HG02678 (cell line): ENCODE data around the gene CILP2.

Experiments used
- ATAC-seq: cut with Tn5 transposase; IDR thresholded peaks from one replicate; pipeline ENCODE4 v1.9.1; 2021; ENCODE audit warnings: mild to moderate bottlenecking, moderate library complexity; ENCODE audit not compliant: unreplicated experiment

The CILP2 gene

DNA sequence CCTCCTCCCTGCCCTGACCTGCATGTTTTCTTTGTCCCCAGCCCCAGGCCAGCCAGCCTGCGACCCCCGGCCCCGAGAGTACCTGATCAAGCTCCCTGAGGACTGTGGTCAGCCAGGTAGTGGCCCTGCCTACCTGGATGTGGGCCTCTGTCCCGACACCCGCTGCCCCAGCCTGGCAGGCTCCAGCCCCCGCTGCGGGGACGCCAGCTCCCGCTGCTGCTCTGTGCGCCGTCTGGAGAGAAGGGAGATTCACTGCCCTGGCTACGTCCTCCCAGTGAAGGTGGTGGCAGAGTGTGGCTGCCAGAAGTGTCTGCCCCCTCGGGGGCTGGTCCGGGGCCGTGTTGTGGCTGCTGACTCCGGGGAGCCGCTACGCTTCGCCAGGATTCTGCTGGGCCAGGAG, 5.6 kb downstream of the CILP2 start:
- no peak for ATAC-seq

GRCh38 chr19:19544257-19544953, 6.3 kb downstream of the CILP2 start:
- ATAC-seq: no peak

GRCh38 chr19:19544954-19545591, 7.0 kb downstream of the CILP2 start:
- ATAC-seq: no peak

DNA sequence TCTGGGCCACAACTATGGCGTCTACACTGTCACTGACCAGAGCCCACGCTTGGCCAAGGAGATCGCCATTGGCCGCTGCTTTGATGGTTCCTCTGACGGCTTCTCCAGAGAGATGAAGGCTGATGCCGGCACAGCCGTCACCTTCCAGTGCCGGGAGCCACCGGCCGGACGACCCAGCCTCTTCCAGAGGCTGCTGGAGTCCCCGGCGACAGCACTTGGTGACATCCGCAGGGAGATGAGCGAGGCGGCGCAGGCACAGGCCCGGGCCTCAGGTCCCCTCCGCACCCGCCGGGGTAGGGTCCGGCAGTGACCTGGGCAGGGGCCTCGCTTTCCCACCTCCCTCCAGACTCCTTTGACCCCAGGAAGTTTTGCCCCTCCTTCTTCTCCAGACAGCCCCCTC, 7.6 kb downstream of the CILP2 start:
- ATAC-seq: no peak

DNA sequence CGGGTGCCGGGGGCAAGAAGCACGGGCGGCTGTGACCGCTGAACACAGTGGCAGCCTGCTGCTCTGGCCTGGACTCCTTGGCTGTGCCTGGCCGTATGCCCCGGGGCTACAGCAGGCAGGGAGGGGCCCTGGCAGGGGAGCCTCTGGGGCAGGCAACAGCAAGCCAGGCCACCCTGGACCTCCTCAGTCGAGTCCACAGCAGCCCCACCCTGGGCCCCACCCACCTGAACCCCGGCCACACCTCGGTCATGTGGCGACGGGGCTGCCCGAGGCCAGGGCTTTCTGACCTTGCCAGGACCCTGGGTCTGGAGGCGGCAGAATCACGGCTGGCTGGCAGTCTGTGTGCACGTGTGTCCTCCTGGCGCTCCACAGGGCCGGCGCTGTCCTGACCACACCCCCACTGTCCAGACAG, 8.7 kb downstream of the CILP2 start:
- ATAC-seq: no peak

GRCh38 chr19:19547674-19548336, 9.7 kb downstream of the CILP2 start:
- ATAC-seq: no peak

- no peak for ATAC-seq
These were observed 11.1 kb downstream of the CILP2 start for GRCh38 chr19:19548915-19549759.

- no peak for ATAC-seq
These were observed 11.9 kb downstream of the CILP2 start for GRCh38 chr19:19549804-19550464.

DNA sequence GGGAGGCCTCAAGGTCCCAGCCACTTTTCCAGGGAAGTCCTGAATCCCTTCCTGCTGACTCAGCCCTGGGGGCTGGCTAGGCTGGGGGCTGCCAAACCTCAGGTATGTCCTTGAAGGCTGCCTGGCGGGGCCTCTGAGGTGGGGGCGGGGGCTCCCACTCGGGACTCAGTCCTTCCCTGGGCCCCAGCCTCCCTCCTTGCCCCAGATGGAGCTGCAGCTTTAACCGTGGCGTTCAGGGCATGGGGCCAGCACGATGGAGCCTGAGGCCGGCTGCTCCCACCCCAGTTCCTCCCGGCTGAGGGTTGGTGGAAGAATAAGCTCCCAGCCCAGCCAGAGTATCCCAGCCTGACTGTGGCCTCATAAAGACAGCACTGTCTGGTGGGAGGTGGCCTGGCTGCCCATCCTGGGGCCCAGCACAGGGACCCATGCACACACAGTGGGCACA, 12.4 kb downstream of the CILP2 start:
- ATAC-seq: no peak

DNA sequence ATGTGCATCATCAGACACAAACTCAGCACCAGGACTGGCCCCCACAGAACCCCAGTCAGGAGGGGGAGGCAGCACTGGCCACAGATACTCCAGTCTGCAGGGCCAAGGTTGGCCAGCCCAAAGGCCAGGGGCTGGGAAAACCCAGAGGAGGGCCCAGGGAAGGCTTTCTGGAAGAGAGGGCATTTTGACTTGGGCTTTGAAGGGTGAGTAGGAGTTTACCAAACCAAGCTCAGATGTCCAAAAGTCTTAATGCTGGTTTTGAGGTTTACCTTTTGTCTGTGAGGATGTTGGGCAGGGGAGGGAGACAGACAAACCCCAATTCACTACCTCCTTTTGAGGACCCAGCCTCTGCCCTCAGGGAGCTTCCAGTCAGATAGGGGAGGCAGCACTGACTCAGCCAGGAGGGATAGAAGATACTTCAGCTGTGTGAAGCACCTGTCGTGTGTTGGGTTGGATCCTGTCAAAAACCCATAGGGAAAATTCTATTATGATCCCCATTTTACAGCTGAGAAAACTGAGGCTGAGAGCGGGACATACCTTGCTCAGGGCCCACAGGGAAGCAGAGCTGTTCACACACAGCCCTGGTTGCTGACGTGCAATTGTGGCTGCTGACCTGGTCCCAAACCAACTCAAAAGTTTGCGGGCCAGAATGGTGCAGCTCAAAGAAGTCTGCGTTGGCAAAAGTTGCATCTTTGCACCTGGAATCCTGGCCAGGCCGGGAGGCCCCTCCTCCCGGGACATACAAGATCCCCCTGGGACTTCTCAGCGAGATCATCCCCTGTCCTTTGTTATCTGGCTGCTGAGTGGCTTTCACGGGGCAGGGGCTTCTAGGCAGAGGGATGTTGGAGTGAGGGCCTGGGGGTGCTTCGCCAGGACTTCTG, 13.1 kb downstream of the CILP2 start:
- no peak for ATAC-seq

DNA sequence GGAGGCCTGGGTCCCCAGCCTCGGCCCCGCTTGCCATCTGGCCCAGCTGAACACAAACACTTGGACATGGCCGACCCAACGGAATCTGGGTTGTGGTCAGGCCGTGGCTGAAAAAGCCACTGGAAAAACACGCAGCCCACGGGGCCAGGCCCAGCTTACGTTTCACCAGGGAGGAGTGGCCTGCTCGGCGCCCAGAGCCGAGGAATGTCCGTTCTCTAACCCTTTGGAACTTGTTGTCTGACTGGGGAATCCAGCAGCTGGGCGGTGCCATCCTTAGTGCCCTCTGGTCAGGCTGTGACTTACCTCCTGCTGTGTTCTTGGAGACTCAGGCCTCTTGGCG, 13.8 kb downstream of the CILP2 start:
- no peak for ATAC-seq

- no peak for ATAC-seq
These were observed 14.7 kb downstream of the CILP2 start for GRCh38 chr19:19552798-19553197.

DNA sequence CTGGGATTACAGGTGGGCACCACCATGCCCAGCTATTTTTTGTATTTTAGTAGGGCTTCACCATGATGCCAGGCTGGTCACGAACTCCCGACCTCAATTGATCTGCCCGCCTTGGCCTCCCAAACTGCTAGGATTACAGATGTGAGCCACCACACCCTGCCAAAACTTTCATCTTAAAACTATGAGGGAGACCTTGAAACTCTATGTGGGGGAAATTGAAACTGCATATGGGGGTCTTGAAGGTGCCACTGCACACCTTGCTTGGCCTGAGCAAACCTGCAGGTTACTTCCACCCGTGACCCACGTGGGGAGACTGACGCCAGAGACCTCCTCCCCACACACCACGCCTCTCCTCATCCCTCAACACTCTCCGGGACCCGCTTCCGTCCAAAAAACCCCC, 15.6 kb downstream of the CILP2 start:
- ATAC-seq: no peak

DNA sequence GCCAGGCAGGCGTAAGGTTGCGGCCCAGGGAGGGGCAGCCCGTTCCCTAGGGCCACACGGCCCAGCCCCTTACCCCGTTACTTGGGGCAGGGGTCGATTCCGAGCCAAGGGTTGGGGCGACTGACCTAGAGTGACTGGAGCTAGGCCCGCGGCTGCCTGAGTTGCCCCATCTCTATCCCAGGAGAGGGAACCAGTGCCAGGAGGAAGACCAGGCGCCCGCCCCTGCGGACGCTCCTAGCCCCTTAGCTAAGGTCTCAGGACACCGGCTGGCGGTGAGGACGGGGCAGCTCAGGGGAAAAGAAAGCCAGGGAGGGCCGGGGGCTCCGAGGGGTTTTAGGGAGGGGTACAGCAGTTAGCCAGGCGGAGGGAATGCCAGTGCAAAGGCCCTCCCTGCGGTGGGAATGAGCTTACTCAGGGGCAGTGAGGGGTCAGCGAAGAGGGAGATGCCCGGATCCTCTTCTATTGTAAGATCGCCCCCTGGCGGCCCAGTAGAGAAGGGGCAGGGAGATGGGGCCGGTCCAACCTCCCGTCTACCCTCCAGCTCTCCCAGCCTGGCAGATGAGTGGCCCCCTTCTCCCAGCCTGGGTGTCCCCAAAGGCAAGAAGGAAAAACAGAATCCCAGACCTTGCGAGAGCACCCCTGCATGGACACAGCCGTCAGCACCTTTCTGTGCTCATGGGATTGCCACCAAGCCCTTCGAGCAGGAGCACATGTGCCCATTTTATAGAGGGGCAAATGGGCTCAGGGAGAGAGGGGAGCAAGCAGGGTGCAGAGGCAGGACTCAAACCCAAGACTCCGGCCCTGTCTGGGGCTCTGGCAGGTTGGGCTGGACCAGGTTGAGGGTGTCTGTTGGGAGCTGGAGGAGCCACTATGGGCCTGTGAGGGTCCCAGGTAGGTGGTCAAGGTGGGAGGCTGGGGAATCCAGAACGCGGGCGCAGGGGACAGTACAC, 16.3 kb downstream of the CILP2 start:
- no peak for ATAC-seq

DNA sequence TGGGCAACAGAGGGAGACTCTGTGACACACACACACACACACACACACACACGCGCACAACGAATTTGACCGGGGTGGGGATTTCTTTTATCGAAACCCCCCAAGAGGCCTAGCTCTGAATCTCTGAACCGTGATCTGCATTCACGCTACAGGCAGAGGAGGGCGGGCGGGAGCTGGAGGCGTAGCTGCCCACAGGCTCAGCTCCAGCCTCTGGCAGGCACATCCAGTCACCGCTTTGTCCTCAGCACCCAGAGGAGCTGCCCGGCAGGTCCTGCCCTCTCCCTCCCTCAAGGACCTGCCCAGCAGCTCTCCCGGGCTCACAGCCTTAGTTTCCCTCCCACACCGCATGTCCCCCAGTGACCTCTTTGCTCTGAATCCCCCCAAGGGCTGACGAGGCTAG, 20.0 kb downstream of the CILP2 start:
- ATAC-seq: no peak

DNA sequence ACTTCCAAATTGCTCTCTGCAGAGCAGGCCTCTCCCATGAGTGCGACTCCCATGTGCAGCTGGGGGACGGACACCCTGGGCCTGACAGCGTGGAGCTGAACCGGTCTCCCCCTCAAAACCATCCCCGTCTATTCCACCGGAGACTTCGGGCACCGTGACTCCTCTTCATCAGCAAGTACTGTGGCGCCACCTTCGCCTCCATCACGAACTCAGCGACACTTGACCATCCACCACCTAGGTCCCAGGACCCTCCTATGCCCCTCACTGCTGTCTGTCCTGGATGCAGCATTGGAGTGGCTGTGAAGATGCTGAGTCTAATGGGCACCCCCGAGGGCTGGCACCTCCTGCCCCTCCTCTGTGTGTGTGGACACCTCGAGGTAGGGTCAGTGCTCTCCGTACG, 20.6 kb downstream of the CILP2 start:
- no peak for ATAC-seq

DNA sequence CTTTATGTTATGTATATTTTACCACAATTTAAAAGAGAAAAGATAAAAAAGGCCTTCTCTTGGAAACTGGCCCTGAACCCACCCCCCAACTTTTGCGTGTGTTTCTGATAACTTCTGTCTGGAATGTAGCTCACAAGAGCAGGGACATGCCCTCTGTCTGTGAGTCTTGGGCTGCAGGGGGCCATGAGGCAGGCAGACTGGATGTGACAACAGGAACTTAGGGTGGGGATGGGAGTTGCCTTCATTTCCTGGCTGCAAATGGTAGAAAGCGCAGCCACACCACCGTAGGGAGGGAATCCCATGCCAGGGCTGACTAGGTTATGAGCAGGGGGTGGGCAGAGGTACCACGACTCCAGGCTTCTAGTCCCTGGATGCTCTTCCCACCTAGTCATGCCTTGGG, 21.9 kb downstream of the CILP2 start:
- no peak for ATAC-seq

DNA sequence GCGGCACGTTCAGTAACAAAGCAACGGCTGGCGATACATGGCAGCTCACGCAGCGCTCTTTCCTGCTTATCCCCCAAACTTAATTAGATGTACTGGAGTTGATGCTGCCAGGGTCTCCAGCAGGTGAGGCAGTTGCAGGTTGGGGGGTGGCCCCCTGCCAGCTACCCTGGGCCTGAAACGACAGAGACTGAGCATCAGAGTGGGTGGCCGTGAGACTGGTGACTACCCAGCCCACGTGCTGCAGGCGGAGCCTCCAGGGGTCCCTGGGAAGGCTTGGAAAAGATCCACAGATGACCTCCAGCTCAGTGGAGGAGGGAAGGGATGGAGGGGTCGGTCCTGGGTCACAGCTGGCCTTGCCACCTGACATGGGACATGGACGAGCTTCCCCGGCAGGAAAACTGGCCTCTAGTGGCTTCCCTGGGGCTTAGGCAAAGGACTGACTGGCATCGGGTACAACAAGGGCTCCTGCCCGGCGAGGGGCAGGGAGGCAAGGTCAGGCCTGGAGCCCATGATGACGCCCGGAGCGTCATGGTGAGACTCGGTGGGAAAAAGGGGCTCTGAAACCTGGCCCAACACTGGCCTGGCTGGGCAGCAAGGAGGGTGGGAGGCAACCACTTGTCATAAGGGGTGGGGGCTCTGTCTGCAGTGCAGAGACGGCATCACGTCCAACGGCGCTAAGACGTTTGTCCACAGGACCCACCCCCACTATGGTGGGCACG, 24.0 kb downstream of the CILP2 start:
- no peak for ATAC-seq
